Keratinocyte (primary cell): ENCODE measurements around the gene OR2T27.

ENCODE experiments used
- EZH2 ChIP-seq: IDR thresholded peaks from one replicate; pipeline ENCODE4 v1.6.1; 2012; ENCODE audit warnings: inconsistent platforms, mild to moderate bottlenecking, low read length, moderate library complexity
- TF ChIP-seq, protein P1 (sequence below), 3 experiments: IDR thresholded peaks in 1 of 3; conservative IDR thresholded peaks in 1 of 3; optimal IDR thresholded peaks in 1 of 3; 2 replicates in 2 of 3; 3 replicates in 1 of 3; pipeline versions ENCODE3 to v1.5.1; 2011; ENCODE audit warnings: low read length in 3 of 3, mild to moderate bottlenecking in 3 of 3, moderate library complexity in 2 of 3, control low read depth in 1 of 3, inconsistent platforms in 1 of 3; ENCODE audit not compliant: insufficient read depth in 2 of 3; ENCODE audit errors: extremely low read depth in 1 of 3

DNA sequence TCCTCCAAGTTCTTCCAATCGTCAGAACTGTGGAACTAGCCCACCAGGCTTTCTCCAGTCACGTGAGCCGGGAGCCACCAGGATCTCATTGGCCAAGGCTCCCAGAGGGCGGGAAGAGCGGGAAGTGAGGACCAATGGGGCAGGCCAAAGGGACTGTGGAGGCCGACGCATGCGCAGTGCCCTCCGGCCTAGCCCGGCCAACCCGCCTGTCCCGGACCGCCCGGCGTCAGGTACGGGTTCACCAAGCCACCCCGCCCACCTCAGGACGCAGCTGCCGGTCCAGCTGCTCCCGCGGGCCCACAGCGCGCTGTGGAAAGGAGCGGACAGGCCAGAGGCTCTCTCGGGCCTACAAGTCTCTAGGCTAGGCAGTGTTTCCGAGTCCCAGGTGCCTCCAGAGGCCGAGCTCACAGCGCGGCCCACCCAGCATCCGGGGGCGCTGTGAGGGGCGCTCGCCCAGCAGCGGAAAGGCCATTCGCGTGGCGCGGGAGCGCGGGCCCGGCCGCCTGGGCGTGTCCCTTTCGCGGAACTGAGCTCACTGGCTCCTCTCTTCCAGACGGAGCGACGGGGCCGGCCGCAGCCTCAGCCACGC lies 36.3 kb upstream of the OR2T27 start:
- TF ChIP-seq, protein P1, sequence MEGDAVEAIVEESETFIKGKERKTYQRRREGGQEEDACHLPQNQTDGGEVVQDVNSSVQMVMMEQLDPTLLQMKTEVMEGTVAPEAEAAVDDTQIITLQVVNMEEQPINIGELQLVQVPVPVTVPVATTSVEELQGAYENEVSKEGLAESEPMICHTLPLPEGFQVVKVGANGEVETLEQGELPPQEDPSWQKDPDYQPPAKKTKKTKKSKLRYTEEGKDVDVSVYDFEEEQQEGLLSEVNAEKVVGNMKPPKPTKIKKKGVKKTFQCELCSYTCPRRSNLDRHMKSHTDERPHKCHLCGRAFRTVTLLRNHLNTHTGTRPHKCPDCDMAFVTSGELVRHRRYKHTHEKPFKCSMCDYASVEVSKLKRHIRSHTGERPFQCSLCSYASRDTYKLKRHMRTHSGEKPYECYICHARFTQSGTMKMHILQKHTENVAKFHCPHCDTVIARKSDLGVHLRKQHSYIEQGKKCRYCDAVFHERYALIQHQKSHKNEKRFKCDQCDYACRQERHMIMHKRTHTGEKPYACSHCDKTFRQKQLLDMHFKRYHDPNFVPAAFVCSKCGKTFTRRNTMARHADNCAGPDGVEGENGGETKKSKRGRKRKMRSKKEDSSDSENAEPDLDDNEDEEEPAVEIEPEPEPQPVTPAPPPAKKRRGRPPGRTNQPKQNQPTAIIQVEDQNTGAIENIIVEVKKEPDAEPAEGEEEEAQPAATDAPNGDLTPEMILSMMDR (optimal IDR thresholded peaks at IDR 0.05 in 1 of 3, IDR thresholded peaks at IDR 0.05 in 1 of 3, conservative IDR thresholded peaks at IDR 0.05 in 1 of 3; ENCODE audit: extremely low read depth in 1 of 3, insufficient read depth in 2 of 3, low read length in 3 of 3) = no peak
- no peak for TF ChIP-seq EZH2
